Nephron (organoid): ENCODE data around the gene MAML1.

ENCODE experiments used
- H3K27ac Mint-ChIP-seq, 3 experiments: 2 replicates each; pipeline ENCODE4 v1.8.0; 2020; ENCODE audit warnings: mixed read lengths in 3 of 3, mild to moderate bottlenecking in 2 of 3, moderate library complexity in 1 of 3
- H3K27me3 Mint-ChIP-seq: 2 replicates; pipeline ENCODE4 v1.8.0; 2021; ENCODE audit warnings: low read depth, mild to moderate bottlenecking, moderate library complexity, mixed read lengths
- H3K36me3 Mint-ChIP-seq: 2 replicates; pipeline ENCODE4 v1.8.0; 2020; ENCODE audit warnings: low read depth, mixed read lengths
- H3K4me1 Mint-ChIP-seq: 2 replicates; pipeline ENCODE4 v1.8.0; 2020; ENCODE audit warnings: mixed read lengths
- H3K4me3 Mint-ChIP-seq, 3 experiments: 2 replicates each; pipeline ENCODE4 v1.8.0; 2020; ENCODE audit warnings: mild to moderate bottlenecking in 3 of 3, mixed read lengths in 3 of 3, moderate library complexity in 2 of 3
- H3K9me3 Mint-ChIP-seq: 2 replicates; pipeline ENCODE4 v1.8.0; 2020; ENCODE audit warnings: mixed read lengths
- TF ChIP-seq, protein P1 (sequence below), 3 experiments: fragments of 200-600 bp; sonication (generic); IDR thresholded peaks; one replicate each; pipeline ENCODE4 v1.5.0; 2021; ENCODE audit warnings: antibody characterized with exemption in 3 of 3; ENCODE audit not compliant: unreplicated experiment in 3 of 3

MAML1 gene

DNA sequence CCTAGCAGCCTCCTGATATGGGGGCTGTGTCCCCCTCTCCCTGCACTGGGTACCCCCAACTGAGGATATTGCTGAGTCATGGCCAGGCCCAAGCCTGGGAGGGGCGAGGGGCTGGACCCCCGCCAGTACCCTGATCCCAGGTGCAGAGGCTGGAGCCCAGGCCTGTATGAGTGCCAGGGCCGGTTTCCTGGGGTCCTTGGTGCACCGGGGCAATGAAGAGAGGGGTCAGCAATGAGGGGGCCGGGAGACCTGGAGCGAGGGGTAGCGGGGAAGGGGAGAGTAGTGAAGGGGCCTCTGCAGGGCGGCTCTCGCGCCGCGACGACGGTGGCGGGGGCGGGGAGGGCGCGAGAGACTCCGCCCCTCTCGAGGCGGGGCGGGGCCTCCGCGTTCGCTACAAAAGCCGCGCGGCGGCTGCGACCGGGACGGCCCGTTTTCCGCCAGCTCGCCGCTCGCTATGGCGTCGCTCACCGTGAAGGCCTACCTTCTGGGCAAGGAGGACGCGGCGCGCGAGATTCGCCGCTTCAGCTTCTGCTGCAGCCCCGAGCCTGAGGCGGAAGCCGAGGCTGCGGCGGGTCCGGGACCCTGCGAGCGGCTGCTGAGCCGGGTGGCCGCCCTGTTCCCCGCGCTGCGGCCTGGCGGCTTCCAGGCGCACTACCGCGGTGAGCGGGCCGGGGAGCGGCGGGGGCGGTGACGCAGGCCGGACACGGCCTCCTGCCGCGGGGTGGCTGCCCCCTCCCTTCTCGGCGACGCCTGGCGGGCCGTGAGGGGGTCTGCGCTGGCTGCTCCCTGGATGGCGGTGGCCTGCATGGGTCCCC is 88.1 kb downstream of the MAML1 start, which contains the start of gene SQSTM1:
SQSTM1 (plus strand) TSS at position 423 of the 815 bp plus-strand sequence; CDS start at position 455, 32 bp downstream.
- Mint-ChIP-seq H3K4me1 (peaks cover 31% of the 10 kb centered on the region), H3K27me3 (no peaks in the 10 kb centered on the region), H3K27ac (peak within 1 kb of the TSS; percentile 92 to 98 (median 97)), H3K36me3 (peaks cover 23% of the 10 kb centered on the region), H3K9me3 (no peaks in the 10 kb centered on the region), H3K4me3 (peak within 1 kb of the TSS; percentile 97 to 98 (median 98))
- TF ChIP-seq, protein P1, sequence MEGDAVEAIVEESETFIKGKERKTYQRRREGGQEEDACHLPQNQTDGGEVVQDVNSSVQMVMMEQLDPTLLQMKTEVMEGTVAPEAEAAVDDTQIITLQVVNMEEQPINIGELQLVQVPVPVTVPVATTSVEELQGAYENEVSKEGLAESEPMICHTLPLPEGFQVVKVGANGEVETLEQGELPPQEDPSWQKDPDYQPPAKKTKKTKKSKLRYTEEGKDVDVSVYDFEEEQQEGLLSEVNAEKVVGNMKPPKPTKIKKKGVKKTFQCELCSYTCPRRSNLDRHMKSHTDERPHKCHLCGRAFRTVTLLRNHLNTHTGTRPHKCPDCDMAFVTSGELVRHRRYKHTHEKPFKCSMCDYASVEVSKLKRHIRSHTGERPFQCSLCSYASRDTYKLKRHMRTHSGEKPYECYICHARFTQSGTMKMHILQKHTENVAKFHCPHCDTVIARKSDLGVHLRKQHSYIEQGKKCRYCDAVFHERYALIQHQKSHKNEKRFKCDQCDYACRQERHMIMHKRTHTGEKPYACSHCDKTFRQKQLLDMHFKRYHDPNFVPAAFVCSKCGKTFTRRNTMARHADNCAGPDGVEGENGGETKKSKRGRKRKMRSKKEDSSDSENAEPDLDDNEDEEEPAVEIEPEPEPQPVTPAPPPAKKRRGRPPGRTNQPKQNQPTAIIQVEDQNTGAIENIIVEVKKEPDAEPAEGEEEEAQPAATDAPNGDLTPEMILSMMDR (IDR thresholded peaks at IDR 0.05; ENCODE audit: unreplicated experiment in 3 of 3), result peak in 2 of 3 experiments; percentile 16 to 30

DNA sequence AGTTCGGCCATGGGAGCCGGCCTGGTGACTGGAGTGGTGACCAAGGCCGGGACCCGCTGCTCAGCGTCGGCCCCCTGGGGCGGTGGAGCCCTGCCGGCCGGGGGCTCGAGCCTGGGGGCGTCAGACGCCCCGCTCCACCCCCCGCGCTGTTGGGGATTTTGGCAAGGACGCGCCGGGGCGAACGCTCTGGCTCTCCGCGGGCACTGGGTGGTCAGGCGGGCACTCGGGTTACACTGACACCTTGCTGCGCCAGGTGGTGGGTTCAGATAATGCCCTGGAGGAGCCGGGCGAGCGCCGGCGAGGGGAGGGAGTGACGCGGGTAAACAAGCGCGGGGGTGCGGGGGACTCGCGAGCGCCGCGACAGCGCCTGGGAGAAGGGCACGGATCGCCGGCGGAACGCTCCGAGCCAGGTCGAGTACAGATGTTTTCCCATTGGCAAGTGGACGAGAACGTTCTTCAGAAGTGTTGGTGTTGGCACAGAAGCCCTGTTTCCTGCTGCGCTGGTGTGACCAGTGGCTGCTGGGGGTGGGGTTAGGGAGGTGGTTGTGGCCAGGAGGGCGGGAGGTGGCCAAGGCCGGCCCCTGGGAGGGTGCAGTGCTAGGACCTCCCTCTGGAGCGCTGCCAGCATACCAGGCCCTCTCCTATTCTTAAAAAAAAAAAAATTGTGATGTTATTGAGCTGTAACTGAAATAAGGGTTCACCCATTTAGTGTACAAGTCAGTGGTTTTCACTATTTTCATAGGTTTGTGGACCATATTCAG is 88.9 kb downstream of the MAML1 start:
- Mint-ChIP-seq H3K4me1 (peaks cover 31% of the 10 kb centered on the region), H3K36me3 (peaks cover 29% of the 10 kb centered on the region), H3K27me3 (no peaks in the 10 kb centered on the region), H3K4me3 (peak overlapping the region; percentile 97 to 98 (median 98)), H3K9me3 (no peaks in the 10 kb centered on the region), H3K27ac (peak overlapping the region; percentile 92 to 98 (median 97))
- TF ChIP-seq, protein P1 (IDR thresholded peaks at IDR 0.05; ENCODE audit: unreplicated experiment in 3 of 3), result no peak

DNA sequence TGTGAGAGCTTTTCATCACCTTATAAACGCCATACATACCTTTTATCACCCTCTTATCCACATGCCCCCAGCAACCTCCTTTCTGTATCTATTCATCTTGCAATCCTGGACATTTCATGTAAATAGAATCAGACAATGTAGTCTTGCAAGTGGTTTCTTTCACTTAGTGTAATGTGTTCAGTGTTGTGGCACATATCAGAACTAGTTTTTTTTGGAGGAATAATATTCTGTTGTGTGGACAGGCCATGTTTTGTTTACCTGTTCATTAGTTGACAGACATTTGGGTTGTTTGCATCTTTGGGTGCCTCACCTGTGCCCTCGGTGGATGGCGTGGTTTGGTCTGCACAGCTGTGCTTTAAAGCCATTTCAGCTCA is 89.4 kb downstream of the MAML1 start:
- peaks cover 34% of the 10 kb centered on the region for H3K36me3 Mint-ChIP-seq
- TF ChIP-seq, protein P1 (IDR thresholded peaks at IDR 0.05; ENCODE audit: unreplicated experiment in 3 of 3), result no peak
- H3K4me1 Mint-ChIP-seq, result peaks cover 31% of the 10 kb centered on the region

DNA sequence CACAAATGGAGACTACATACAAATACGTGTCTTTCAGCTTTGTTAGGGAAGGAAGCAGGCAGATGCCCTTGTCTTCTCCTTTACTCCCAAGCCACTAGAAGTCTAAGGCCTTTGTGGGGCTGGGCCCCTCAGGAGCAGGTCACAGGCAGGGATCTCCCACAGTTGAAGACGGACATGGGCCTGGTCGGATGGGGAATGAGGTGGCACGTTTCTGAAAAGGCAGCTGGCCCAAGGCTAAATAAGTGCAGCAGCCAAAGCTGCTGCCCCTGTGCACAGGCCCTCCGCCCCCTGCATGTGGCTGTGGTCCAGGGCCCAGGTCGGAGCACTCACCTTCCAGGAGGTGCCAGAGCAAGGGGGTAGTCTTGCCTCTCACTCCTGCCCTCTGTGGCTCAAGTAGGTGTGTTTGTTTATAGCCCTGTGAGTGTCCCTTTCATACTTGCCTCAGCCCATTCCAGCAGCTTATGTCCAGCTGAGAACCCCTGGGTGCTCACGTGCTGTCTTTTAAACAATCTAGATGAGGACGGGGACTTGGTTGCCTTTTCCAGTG is 89.9 kb downstream of the MAML1 start:
- no peaks in the 10 kb centered on the region for H3K27me3 Mint-ChIP-seq
- peak overlapping the region; percentile 92 to 98 (median 97) for H3K27ac Mint-ChIP-seq

More for the DNA sequence above, 89.4 kb downstream of the MAML1 start:
- H3K27ac Mint-ChIP-seq, result peak overlapping the region; percentile 92 to 98 (median 97)
- no peaks in the 10 kb centered on the region for H3K27me3 Mint-ChIP-seq
- H3K4me3 Mint-ChIP-seq, result peak overlapping the region; percentile 97 to 98 (median 98)
- no peaks in the 10 kb centered on the region for H3K9me3 Mint-ChIP-seq

DNA sequence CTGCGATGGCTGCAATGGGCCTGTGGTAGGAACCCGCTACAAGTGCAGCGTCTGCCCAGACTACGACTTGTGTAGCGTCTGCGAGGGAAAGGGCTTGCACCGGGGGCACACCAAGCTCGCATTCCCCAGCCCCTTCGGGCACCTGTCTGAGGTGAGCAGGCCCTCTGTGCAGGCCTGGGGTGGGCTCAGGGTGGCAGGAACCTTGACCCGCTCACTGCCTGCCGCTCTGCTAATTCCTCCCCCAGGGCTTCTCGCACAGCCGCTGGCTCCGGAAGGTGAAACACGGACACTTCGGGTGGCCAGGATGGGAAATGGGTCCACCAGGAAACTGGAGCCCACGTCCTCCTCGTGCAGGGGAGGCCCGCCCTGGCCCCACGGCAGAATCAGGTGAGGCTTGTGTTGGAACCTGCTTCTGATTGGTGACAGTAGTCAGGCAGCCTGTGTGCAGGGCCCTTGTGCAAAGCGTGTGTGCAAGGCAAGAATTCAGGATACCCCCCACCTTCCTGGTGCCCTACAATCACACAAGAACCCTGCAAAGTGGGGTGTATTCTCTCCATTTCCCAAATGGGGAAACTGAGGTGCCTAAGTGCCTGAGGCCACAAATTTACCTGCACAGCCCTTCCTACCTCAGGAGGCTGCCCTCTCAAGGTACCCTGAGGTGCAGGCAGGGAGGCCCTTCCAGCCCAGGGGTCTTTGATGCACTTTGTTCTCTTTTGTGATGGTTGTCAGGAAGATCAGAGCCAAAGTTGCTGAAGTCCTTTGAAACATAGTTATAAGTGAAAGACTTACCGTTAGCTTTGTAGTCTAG is 91.5 kb downstream of the MAML1 start:
- Mint-ChIP-seq H3K36me3 (peaks cover 54% of the 10 kb centered on the region), H3K27ac (no peak overlapping the region), H3K9me3 (no peaks in the 10 kb centered on the region), H3K4me3 (no peak overlapping the region), H3K4me1 (peaks cover 23% of the 10 kb centered on the region), H3K27me3 (peaks cover under 1% of the 10 kb centered on the region)
- TF ChIP-seq, protein P1 (IDR thresholded peaks at IDR 0.05; ENCODE audit: unreplicated experiment in 3 of 3), result no peak

More for the DNA sequence above, 89.9 kb downstream of the MAML1 start:
- Mint-ChIP-seq H3K9me3 (no peaks in the 10 kb centered on the region), H3K36me3 (peaks cover 37% of the 10 kb centered on the region), H3K4me1 (peaks cover 31% of the 10 kb centered on the region), H3K4me3 (peak overlapping the region; percentile 97 to 98 (median 98))
- TF ChIP-seq, protein P1 (IDR thresholded peaks at IDR 0.05; ENCODE audit: unreplicated experiment in 3 of 3), result no peak
